HFF-Myc (cell line): ENCODE measurements around the gene ZBTB43.

Experiments
- DNase-seq: peaks from one replicate; pipeline ENCODE4 v3.0.0-alpha.2; 2011; ENCODE audit warnings: low read depth; ENCODE audit errors: extremely low read depth
- H3K4me3 ChIP-seq: replicated peaks from 2 replicates; pipeline ENCODE4 v1.5.1; 2011; ENCODE audit warnings: low read depth, mild to moderate bottlenecking, control low read depth, low read length
- TF ChIP-seq, protein P1 (sequence below): IDR thresholded peaks from 2 replicates; pipeline ENCODE4 v1.5.1; 2012; ENCODE audit warnings: mild to moderate bottlenecking, low read depth, low read length, control low read depth; ENCODE audit errors: missing control alignments

The ZBTB43 gene

DNA sequence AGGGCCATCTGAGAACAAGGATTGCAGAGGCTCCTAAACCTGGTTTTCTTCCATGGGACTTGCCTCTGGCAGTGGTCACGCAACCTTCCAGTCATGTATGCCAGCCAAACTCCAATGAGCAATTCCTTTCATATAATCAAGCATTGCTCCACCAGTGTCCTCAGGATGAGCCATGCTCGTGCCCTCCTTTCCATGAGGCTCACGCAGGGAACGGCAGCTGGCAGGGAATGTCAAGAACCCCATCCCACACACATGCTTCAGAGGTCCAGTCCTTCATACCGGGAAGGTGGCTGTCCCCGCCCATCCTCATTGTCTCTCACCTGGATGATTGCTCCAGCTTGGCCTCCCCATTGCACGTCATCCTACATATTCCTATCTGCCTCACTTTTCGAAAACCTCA lies 42.2 kb downstream of the ZBTB43 start:
- no peak for DNase-seq
- no peak overlapping the region for H3K4me3 ChIP-seq
- TF ChIP-seq, protein P1, sequence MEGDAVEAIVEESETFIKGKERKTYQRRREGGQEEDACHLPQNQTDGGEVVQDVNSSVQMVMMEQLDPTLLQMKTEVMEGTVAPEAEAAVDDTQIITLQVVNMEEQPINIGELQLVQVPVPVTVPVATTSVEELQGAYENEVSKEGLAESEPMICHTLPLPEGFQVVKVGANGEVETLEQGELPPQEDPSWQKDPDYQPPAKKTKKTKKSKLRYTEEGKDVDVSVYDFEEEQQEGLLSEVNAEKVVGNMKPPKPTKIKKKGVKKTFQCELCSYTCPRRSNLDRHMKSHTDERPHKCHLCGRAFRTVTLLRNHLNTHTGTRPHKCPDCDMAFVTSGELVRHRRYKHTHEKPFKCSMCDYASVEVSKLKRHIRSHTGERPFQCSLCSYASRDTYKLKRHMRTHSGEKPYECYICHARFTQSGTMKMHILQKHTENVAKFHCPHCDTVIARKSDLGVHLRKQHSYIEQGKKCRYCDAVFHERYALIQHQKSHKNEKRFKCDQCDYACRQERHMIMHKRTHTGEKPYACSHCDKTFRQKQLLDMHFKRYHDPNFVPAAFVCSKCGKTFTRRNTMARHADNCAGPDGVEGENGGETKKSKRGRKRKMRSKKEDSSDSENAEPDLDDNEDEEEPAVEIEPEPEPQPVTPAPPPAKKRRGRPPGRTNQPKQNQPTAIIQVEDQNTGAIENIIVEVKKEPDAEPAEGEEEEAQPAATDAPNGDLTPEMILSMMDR, result no peak

DNA sequence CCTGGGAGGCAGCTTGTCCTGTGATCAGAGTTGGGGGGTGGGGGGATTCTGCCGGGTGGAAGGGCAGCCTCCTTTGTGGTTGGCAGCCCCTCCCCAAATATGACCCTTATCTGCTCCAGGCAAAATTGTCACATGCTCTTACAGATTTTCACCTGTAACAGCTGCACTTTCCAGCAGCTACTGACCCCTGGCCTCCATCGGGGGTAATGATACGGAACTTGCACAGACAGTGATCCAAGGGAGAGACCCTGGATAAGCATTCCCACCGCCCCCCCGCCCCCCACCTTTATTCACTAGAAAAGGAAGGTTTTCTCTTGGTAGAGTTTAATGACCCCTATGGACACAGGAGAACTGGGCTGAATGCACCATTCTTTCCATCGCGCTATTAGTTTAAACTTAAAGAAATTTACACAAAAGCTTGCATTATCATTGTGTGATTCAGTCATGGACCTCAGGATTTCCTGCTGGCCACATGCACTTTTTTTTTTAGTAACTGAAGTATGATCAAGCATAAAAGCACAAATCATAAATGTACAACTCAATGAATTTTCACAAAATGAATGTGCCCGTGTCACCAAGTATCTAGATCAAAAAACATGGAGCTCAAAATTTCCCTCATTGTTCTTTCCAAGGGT lies 44.9 kb downstream of the ZBTB43 start:
- TF ChIP-seq, protein P1, result no peak
- H3K4me3 ChIP-seq, result no peak overlapping the region
- DNase-seq, result no peak

DNA sequence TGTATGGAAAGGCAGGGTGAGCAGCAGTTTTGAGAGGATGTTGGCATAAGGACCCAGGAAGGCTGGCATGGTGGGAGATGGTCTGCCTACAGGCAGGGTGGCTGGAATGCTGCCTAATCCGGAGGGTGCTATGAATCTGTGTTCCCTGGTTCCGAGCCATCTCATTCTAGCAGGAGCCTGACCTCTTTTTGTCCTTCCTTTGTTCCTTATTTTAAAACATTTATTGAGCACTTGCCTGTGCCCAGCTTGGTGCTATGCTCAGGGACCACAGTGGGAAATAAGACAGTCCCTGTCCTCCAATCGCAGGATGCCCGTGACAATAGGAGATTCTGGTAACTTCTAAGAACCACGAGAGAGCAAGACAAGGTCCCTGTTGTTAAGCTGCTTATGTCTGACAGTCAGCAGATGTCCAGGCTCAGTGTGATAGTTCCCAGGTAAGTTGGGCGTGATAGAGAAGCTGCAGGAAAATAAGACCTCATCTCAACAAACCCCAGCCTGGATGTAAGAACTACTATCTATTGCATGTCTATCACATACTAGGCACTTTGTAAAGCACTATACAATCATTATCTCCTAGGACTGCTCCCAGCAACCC lies 46.5 kb downstream of the ZBTB43 start:
- DNase-seq, result no peak
- no peak overlapping the region for H3K4me3 ChIP-seq
- TF ChIP-seq, protein P1, result no peak

DNA sequence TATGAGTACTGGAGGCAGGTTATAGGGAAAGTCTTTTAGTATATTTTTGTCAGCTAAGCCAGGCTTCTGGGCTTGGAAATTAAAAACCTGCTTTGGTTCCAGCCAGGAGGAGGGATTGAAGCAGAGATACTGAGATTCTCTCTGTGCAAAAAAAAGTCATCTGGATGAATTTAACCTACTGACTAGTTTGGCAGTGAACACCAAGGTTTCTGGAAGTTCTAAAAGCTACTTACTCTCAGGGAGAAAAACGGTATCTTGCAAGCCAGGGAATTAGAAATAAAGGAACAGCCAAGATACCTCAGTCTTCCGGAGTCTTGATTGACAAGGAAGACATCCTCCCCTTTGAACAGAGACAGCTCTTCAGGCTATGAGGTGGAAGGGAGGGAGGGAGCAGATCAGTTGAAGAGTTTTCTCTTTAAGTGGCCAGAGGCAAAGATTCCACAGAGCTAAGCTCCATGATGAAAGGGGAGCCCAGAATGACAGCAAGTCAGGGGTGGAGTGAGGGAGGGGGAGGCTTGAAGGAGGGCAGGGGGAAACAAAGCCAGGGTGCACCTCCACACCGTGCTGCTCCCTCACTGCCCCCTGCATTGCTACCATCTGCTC lies 47.3 kb downstream of the ZBTB43 start:
- no peak overlapping the region for H3K4me3 ChIP-seq
- DNase-seq, result no peak
- TF ChIP-seq, protein P1, result no peak

DNA sequence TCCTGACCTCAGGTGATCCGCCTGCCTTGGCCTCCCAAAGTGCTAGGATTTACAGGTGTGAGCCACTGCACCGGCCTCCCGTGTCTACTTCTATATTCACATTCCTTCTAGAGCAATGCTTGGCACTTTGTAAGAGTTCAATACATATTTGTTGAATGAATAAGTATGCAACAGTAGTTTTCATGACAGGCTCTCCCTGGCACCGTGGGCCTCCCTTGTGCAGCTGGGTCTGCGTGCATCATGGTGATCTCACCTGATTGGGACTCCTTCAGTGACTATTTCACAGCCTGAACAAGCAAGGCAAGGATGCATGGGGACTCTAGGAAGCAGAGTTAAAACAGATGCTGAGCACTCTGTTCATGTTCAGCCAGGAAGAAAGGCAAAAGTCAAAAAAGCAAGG lies 48.8 kb downstream of the ZBTB43 start:
- no peak for DNase-seq
- TF ChIP-seq, protein P1, result no peak

DNA sequence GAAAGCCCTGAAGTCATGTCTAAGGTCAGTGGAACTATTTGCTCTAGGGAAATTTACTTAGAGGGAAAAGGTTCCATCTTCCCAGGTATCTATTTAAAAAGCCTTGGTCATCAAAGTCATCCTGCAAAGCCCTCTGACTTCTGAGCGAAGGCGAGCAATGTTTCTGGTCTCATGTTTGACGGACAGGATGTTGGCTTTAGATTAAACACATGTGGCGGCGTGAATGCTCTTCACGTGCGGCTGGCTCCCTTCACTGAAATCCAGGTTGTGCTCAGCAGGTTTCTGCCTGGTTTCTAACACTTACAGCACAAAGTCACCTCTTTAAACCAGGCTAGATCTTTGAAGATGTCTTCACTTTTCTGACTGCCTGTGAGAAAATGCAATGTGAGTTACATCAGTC lies 49.9 kb downstream of the ZBTB43 start:
- no peak for DNase-seq
- TF ChIP-seq, protein P1, result no peak
- no peak overlapping the region for H3K4me3 ChIP-seq

More for the DNA sequence above, 48.8 kb downstream of the ZBTB43 start:
- H3K4me3 ChIP-seq, result no peak overlapping the region
